ENCODE measurements around the gene KLHL7. TPM values are rescaled to one million over a fixed set of nuclear protein-coding genes. Genes with fewer than 3 reads are reported as not detected.

KLHL7 gene
- total RNA-seq, 2 experiments from 2014 or later: 14.3 to 19.6 TPM

DNA sequence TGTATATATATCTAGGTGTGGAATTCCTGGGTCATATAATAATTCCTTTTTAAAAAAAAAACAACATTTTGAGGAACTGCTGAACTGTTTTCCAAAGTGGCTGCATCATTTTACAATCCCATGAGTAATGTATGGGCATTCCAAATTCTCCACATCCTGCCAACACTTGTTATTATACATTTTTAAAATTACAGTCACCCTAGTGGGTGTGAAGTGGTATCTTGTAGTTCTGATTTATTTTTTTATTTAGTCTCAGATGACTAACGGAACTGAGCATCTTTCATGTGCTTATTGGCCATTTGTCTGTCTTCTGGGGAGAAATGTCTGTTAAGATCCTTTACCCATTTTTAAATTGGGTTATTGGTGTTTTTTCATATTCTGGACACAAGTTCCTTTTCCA is 12.0 kb upstream of the KLHL7 start:
- no peak for TF ChIP-seq CTCF (IDR thresholded peaks at IDR 0.05)
- DNase-seq (no peak), ATAC-seq (ENCODE audit: poor library complexity) (no peak)
- Histone ChIP-seq H3K27ac (ENCODE audit: low read depth in 1 of 2, low read length in 2 of 2) (no peak overlapping the region), H3K27me3 (ENCODE audit: control insufficient read depth in 1 of 2, insufficient read depth in 2 of 2, low read length in 2 of 2) (peaks cover 3 to 6% of the 10 kb centered on the region in 2 experiments), H3K4me1 (ENCODE audit: insufficient read depth, low read length) (no peaks in the 10 kb centered on the region), H3K4me3 (ENCODE audit: low read length) (no peak overlapping the region), H3K36me3 (ENCODE audit: insufficient read depth, low read length) (no peaks in the 10 kb centered on the region), H3K9me3 (ENCODE audit: control insufficient read depth in 1 of 2, insufficient read depth in 1 of 2, low read length in 2 of 2) (peaks cover 5 to 7% of the 10 kb centered on the region in 2 experiments)
- Mint-ChIP-seq H3K27me3 (no peaks in the 10 kb centered on the region), H3K27ac (no peak overlapping the region), H3K9me3 (no peaks in the 10 kb centered on the region), H3K4me1 (ENCODE audit: low read depth) (no peaks in the 10 kb centered on the region), H3K4me3 (no peak overlapping the region), H3K36me3 (ENCODE audit: low read depth) (no peaks in the 10 kb centered on the region)
- intact Hi-C loops (cut with DNase I, micrococcal nuclease): no loop called here
- POLR2A ChIA-PET: no interaction called here
- CTCF ChIA-PET: no interaction called here

GRCh38 chr7:23096518-23097290 is 8.9 kb upstream of the KLHL7 start:
- no peak for TF ChIP-seq CTCF (IDR thresholded peaks at IDR 0.05)
- H3K4me1 ChIP-seq (ENCODE audit: insufficient read depth, low read length): no peaks in the 10 kb centered on the region
- Mint-ChIP-seq H3K27ac (no peak overlapping the region), H3K4me1 (ENCODE audit: low read depth) (no peaks in the 10 kb centered on the region), H3K9me3 (no peaks in the 10 kb centered on the region), H3K36me3 (ENCODE audit: low read depth) (no peaks in the 10 kb centered on the region), H3K4me3 (peak overlapping the region; percentile 6), H3K27me3 (no peaks in the 10 kb centered on the region)
- intact Hi-C loops (cut with DNase I, micrococcal nuclease): no loop called here
- DNase-seq: no peak
- no peaks in the 10 kb centered on the region for H3K36me3 ChIP-seq (ENCODE audit: insufficient read depth, low read length)
- H3K27me3 ChIP-seq (ENCODE audit: control insufficient read depth in 1 of 2, insufficient read depth in 2 of 2, low read length in 2 of 2): peaks cover 3 to 6% of the 10 kb centered on the region in 2 experiments
- H3K9me3 ChIP-seq (ENCODE audit: control insufficient read depth in 1 of 2, insufficient read depth in 1 of 2, low read length in 2 of 2): peaks cover 5 to 7% of the 10 kb centered on the region in 2 experiments
- no peak overlapping the region for H3K27ac ChIP-seq (ENCODE audit: low read depth in 1 of 2, low read length in 2 of 2)
- no peak for ATAC-seq (ENCODE audit: poor library complexity)
- ChIA-PET POLR2A (no interaction called here), CTCF (interaction anchor here (1.1 to 2.8 kb wide), 2 partner anchors 9 to 10 kb away, joined by 3 to 8 read pairs; no protein-coding TSS in a partner anchor)
- H3K4me3 ChIP-seq (ENCODE audit: low read length): no peak overlapping the region

DNA sequence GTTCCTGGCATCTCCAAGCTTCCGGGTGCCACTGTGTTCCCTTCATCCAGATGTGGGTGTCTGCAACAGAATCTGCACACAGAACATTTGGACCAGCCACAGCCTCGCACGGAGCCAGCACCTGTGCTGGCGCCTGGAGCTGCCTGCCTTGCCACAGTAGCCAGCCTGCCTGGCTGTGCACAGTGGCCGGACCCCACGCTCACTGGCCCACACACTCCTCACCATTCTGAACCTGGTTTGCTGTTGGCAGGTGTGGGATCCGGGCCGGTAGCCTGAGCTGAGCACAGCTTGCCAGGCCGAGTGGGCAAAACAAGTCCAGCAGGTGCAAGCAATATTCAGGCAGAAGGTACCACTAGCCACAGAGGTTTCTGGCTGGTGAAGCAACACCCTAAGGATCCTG is 7.6 kb upstream of the KLHL7 start:
- DNase-seq (no peak), ATAC-seq (ENCODE audit: poor library complexity) (no peak)
- peaks cover 5 to 7% of the 10 kb centered on the region in 2 experiments for H3K9me3 ChIP-seq (ENCODE audit: control insufficient read depth in 1 of 2, insufficient read depth in 1 of 2, low read length in 2 of 2)
- Mint-ChIP-seq H3K4me1 (ENCODE audit: low read depth) (no peaks in the 10 kb centered on the region), H3K9me3 (no peaks in the 10 kb centered on the region), H3K36me3 (ENCODE audit: low read depth) (no peaks in the 10 kb centered on the region), H3K27me3 (no peaks in the 10 kb centered on the region), H3K4me3 (no peak overlapping the region), H3K27ac (no peak overlapping the region)
- H3K27me3 ChIP-seq (ENCODE audit: control insufficient read depth in 1 of 2, insufficient read depth in 2 of 2, low read length in 2 of 2): peaks cover 0 to 3% of the 10 kb centered on the region in 2 experiments
- H3K27ac ChIP-seq (ENCODE audit: low read depth in 1 of 2, low read length in 2 of 2): no peak overlapping the region
- no peak for TF ChIP-seq CTCF (IDR thresholded peaks at IDR 0.05)
- no peaks in the 10 kb centered on the region for H3K4me1 ChIP-seq (ENCODE audit: insufficient read depth, low read length)
- H3K36me3 ChIP-seq (ENCODE audit: insufficient read depth, low read length): no peaks in the 10 kb centered on the region
- ChIA-PET POLR2A (no interaction called here), CTCF (interaction anchor here (1.1 kb wide), 1 partner anchor 8 kb away, joined by 3 read pairs; no protein-coding TSS in a partner anchor)
- intact Hi-C loops (cut with DNase I, micrococcal nuclease): no loop called here
- H3K4me3 ChIP-seq (ENCODE audit: low read length): no peak overlapping the region

All from CD4-positive, alpha-beta T cell (primary cell).